GM21576 (cell line): ENCODE measurements around the gene COA4.
A peak's percentile ranks its signal among the peaks of the same experiment; 100 is the strongest.
"Not testable (repeated sequence)": the region's sequence is repeated elsewhere in the genome, so short reads cannot be mapped to it uniquely, and the experiment has no call there.

Source experiments
- ATAC-seq: cut with Tn5 transposase; IDR thresholded peaks from one replicate; pipeline ENCODE4 v1.9.1; 2021; ENCODE audit warnings: mild to moderate bottlenecking, moderate library complexity; ENCODE audit not compliant: unreplicated experiment

Gene COA4

DNA sequence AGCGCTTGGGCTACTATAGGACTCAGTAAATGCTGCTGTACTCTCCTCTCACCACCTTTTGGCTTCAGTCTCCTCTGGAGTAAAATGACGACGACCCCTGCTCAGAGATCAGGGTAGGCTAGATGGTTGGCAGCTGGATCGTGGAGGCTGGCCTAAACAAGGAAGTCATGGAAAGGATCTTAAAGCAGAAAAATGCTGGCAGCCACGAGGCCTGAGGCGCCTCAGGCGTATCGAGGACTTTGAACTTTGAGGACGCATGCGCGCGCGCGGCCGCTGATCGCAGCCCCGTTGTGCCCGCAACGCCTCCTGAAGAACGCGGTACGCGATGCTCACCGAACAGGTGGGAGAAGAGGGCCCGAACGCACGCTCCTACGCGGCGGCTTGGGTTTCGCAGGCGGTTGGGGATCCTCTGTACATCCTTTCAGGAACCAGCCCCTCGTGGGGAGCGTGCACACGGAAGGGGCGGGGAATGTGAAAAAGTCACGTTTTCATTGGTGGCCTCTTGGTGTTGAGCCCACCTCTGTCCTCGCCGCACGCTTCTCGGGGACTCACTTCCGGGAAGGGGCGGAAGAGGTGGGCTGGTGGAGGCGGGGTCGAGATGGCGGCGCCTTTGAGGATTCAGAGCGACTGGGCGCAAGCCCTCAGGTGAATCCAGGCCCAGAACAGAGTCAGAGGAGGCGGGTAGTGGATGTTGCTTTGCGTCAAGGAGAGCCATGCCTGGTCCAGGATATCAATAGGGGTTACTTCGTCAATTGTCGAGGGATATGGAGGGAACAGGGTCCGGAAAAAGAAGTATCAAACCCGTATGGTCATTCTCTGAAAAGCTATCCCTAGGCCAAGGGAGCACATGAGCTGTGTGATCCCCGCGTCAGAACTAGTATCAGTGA lies at the start of gene COA4, which contains the start of gene PAAF1:
COA4 (minus strand) TSS at position 423 of the 887 bp plus-strand sequence. CDS start 3,468 bp downstream, outside the sequence.
PAAF1 (plus strand) TSS at position 576 of the 887 bp plus-strand sequence; CDS start at position 599, 23 bp downstream.
- ATAC-seq, result peak; percentile 96

DNA sequence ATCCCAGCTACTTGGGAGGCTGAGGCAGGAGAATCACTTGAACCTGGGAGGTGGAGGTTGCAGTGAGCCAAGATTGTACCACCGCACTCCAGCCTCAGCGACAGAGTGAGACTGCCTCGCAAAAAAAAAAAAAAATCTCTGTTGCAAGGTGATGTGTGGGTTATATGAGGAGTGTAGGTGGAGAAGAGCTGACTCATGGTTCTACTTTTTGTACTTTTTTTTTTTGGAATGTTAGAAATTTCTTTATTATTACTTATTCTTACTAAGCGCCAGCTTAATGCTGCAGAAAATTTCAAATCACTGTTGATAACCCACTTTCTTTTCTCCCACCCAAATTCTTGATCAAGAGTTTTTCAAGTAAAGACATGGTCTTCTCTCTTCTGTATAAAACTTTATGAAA lies 44.5 kb upstream of the COA4 start:
- ATAC-seq, result no peak

DNA sequence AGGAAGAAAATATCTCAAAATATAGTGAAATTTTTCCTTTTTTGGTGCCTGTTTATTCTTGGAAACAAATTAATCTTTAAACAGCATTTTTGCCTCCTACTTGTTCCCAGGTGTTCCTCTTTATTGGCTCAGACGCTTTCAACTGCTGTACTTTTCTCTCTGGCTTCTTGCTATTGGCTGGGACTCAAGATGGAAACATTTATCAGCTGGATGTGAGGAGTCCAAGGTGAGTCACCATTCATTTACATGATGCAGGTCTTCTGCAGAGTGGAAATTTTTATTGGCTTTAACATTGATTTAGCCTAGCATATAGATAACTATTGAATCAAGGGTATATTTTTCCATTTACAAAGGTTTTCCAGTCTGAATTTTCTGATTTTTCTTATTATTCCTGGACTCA lies 39.8 kb upstream of the COA4 start:
- no peak for ATAC-seq

DNA sequence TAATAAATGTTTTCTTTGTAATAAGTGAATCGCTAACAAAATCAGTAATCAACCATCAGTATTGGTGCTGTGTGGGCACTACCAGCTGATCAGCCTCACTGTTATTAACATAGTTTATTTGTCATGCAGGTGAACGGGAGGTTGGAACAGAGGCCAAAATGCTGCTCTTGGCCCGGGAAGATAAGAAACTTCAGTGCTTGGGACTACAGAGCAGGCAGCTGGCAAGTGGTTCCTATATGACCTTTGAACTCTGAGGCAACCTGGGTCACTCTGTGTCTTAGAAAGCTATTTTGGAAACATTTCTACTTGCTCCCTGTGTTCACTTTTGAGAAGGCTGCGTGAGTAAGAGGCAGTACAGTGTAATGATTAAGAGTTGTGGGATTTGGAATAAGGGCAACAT lies 37.6 kb upstream of the COA4 start:
- no peak for ATAC-seq

DNA sequence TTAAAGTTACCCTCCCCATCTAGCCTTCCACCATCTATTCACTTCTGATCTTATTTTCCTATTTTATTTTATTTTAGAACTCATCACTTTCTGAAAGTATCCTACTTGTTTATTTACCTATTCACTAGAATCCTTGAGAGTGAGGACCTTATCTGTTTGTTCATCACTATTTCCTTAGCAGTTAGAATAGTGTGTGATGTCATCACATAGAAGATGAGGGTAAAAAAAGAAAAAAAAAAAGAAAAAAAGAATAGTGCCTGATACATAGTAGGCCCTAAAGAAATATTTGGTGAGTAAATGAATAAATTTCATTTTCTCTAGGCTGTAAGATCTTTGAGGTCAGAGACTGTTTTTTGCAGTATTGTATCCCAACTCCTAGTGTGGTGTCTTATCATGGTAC lies 36.8 kb upstream of the COA4 start:
- no peak for ATAC-seq

DNA sequence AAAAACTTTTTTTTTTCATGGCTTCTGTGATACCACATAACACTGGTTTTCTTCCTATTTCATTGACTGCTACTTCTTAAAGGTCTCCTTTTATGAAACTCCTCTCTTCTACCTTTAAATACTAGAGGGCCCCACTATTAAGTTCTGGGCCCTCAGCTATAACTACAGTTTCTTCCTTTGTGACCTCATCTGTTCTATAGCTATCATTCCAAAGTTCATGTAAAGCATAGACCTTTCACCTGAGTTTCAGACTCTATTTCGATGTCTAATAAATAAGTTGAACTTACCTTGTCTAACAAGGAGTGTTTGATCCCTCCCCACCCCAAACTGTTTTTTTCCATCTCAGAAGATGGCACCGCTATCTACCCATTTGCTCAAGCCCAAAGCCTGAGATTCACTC lies 35.4 kb upstream of the COA4 start:
- no peak for ATAC-seq

DNA sequence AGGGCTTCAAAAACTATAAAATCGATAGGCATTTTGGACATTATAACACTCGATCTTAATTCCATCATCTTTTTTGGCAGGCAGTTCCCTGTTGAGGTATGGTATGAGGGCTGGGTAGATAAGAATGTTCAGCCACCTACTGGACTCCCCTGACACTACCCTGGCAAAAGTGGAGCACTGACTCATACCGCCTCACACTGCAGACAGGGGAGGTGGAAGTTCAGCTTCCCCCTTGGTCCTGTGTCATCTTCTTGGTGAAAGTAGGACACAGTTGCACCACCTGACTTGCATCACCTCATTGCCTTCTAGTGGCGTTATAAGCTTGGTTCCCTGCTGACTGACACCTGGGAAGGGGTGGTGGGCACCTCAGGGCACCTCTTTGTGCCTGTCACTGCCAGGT lies 30.5 kb upstream of the COA4 start:
- no peak for ATAC-seq

DNA sequence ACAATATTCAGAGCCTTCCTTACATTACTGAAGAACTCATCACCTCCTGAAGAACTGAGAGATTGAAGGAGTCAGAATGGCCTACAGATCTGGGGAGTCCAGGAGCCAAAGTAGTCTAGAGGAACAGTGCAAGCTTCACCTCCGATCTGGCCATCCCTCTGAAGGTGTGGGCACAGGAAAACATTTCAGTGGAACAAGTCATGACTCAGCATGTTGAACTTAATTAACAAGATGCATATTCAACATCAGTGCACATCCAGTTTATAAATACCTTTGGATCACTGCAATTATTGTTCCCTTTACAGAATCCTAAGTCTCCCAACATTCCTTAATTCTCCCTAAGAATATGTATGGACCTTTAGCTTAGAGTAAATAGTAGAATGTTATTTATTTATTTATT lies 25.7 kb upstream of the COA4 start:
- no peak for ATAC-seq

DNA sequence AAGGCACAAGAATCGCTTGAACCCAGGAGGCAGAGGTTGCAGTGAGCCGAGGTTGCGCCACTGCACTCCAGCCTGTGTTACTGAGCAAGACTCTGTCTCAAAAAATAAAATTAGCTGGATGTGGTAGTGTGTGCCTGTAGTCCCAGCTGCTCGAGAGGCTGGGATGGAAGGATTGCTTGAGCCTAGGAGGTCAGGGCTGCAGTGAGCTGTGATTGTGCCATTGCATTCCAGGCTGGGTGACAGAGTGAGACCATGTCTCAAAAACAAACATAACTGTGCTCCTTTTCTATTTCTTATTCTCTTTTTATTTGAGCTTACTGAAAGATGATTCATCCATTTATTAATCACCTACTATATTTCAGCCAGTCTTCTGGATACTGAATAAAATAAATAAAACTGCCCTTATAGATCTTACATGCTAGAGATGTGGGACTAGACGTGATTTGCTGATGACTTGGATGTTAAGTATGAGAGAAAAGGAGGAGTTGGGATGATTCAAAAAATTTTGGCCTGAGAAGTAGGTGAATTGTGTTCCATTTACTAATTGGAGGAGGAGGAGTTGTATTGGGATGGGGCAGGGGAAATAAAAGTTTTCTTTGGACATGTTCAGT lies 18.2 kb upstream of the COA4 start:
- ATAC-seq, result no peak

DNA sequence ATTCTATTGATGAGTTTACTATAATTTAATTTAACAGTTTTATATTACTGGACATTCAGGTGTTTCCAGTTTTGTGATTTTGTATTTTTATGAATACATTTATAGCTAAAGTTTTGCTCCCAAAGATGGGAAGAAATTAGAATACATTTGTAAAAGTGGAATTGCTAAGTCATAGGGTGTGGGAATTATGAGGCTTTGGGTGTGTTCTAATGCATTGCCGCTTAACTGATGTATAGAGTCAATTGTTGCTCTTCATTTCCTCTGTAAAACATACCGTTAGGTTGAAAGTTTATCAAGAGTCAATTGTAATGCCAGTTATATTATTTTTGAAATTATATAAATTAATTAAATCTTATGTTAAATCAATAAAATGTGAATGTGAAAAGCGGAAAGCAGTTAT lies 16.4 kb upstream of the COA4 start:
- no peak for ATAC-seq

DNA sequence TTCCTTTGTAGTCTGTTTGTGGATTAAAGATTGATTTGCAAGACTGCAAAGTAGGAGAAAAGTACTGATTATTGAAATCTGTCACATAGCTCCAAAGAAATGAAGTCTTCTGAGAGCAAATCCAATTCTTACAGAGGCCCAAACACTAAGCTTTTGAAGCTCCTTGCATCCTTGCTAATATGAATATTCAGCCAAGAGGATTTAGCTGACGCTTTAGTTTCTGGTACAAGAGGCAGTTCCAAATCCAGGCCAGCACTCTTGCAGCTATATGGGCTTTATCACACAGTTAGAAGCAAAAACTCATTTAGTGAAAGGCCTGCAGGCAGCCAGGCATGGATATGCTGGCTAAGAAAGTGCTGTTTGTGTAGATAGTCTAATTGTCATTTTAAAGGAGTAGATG lies 12.9 kb upstream of the COA4 start:
- no peak for ATAC-seq

DNA sequence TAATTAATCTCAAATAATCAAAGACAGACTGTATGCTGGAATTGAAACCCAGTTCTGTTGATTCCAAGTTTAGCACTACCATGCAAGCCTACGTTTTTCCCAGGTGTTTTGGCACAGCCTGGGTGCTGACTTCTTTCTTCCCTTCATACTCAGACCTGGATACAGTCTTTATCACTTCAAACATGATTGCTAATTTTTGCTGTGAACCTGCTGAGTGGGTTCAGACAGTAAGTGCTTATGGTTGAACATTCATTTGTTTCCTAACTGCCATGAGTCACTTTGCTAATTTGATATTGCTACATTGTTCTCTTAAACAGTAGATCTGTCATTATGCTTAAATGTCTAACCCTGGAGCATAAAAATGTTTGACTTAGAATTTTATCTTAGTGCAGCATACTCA lies 12.4 kb upstream of the COA4 start:
- ATAC-seq, result no peak

DNA sequence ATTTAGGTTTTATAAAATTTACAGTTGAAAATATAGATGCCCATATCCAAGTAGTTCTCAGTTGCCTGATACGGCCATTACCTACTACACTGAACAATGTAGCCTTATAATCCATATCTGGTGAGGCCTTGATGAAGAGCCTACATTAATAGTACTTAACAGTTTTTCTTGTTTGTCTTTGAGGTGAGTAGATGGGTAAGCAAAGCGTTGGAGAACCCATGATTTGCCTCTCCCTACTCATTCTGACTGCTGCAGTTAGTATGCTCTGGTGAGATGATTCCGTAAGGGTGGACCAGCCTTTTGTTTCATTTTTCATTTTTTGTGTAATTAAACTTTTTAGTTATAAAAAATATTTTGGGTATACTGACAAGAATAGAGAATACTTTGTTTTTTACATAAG lies 11.6 kb upstream of the COA4 start:
- no peak for ATAC-seq

DNA sequence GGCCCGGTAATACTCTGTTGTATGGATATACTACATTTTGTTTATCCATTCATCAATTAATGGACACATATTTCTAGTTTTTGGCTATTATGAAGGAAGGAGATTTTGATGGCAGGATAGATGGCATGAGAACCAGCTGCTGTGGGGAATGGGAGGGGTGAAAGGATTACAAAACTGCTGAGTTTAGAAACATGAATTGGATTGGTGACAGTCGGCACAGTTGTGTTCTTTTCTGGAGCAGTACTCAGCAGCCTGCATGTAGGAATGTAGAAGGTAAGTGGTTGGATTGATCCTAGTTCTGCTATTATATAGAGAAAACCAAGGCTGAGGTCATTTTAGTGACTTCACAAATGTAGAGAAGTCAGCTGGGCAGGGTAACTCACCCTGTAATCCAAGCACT lies 7.2 kb upstream of the COA4 start:
- ATAC-seq, result no peak

DNA sequence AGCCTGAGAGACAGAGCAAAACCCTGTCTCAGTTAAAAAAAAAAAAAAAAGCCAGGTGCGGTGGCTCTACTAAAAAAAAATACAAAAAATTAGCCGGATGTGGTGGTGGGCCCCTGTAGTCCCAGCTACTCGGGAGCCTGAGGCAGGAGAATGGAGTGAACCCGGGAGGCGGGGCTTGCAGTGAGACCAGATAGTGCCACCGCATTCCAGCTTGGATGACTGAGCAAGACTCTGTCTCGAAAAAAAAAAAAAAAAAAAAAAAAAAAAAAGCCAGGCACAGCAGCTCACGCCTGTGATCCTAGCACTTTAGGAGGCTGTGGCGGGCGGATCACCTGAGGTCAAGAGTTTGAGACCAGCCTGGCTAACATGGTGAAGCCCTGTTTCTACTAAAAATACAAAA lies 3.8 kb upstream of the COA4 start:
- ATAC-seq, result not testable (repeated sequence)

DNA sequence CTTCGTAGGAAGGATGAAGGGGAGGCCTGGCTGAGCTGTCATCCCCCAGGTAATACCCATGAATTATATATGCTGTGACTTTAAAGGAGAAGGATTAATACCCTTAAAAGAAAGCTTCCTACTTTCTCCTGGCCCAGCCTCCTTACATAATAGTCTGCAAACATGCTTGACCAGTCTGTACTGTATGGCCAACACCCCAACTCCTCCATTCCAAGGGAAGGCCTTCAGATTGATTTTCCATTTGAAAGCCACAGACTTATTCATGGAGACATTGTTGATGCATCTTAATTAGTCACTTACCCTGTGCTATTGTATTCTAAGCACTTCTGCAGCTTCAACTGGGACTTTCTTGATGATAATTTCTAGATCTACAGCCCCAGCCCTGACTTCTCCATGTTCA lies 2.1 kb upstream of the COA4 start:
- no peak for ATAC-seq

DNA sequence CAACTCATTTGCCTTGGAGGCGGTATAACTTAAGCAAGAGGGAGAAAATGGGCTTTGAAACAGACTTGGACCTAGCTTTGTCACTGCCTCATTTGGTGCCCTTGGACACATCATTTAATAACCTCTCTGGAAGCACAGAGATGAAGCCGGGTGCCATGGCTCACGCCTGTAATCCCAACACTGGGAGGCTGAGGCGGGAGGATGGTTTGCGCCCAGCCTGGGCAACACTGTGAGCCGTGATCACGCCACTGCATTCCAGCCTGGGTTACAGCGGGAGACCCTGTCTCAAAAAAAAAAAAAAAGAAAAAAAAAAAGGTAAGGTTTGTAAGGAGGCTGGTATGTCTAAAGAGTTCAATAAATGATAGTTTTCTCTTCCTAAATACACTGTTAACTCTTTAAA lies 806 bp downstream of the COA4 start:
- ATAC-seq, result no peak

DNA sequence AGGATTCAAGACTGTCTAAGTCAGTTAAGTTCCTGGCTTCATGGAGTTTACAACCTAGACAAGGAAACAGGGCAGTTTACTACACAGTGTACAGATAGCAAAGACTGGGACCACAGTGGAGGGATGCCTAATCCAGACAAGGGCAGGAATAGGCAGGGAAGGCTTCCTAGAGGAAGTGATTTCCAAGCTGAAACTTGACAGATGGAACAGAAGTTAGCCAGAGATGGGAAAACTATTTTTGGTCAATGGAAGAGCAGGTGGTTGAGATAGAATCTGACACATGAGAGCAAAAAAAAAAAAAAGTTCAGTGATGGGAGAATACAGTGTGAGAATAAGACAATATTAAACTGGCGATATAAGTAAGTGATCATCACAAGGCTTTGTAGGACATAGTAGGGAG lies 1.3 kb downstream of the COA4 start:
- no peak for ATAC-seq

DNA sequence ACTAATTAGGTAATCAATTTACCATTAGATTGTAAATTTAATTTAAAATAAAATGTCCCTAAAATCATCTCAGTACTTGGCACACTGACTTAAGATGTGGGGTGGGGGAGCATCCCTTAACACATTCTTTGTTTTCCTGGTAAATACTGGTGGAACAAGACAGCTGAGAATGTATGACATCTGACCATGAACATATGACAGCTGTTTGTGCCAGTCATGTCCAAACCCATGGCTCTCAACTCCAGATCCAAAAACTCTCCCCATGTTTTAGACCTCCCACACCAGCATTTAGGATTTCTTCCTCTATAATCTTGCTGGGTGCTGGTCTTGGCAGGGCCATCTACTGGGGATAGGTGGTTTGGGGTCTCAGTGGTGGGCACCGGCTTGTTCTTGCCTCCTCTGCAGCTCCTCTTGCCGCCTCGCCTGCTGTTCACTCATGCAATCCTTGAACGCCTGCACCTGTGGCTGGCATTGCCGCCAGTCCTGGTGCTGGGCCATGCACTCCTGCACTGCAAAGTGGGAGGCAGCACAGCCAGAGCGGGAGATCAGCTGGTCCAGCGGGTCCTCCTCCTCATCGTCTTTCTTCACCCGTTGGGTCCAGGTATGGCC lies 3.8 kb downstream of the COA4 start:
- no peak for ATAC-seq

DNA sequence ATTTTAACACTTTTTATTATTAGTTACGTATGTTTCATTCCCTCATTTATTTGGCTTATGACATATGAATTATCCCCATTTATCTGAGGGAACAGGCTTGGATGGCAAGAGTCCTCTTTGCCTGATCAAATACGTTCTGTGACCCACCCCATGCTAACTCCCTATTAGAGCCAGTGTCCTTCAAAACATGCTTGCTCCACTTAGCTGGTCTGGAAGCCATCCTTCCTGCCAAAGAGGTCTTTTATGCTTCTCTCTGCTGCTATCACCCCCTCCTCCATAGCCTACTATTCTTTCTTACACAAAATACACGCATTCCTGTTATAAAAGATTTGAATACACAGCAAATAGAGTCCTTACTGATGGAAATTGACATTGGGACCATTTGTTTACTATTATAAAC lies 6.4 kb downstream of the COA4 start:
- ATAC-seq, result no peak

DNA sequence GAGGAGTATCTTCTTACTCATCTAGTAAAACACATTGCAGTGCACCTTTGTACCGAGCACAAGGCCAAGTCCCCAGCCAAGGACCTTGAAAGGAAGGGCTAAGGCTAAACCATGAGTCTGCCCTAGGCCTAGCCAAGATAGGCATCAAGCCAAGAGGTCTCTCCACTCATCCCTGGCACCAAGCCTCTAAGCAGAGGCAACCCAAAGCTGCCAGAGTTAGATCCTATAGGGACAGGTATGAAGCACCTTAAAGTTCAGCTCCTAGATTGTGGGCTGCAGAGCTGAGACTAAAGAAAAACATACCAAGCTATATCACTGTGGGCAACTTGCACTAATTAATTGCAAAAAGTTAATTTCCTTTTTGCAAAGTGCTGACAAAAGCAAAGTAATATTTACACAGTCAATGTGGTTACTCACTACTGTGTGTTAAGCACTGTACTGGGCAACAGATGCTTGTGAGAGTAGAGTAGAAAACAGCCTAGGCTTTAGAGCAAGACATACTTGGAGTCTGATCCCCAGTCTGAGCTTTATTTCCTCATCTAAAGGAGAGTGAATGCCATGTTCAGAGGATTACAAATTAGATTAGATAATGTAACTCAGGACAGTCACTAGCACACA lies 7.2 kb downstream of the COA4 start:
- no peak for ATAC-seq

DNA sequence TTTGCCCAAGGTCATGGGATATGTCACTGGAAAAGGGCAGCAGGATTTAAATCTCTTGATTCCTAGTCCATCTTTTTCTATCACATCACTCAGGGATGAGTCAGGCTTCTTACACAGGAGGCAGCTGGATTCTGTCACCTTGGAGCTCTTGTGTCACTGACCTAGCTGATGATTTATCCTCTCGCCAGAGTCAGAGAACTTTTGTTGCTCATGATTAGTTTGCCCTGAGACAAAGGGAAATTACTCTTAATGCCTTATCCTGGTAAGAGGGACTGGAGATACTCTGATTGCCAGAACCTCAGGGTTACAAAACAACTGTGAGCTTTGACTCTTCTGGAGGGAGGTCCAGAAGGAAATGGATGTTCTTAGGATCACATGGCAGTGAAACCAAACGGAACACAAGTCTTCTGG lies 10.1 kb downstream of the COA4 start:
- no peak for ATAC-seq
